H9 (cell line): ENCODE measurements around the gene ARHGEF12. TPM values are rescaled to one million over a fixed set of nuclear protein-coding genes. Genes with fewer than 3 reads are reported as not detected.

Experiments used
- DNase-seq: peaks from one replicate; pipeline ENCODE4 v3.0.0-alpha.2; 2017
- H2AFZ ChIP-seq: one replicate; pipeline ENCODE4 v1.6.1; 2013; ENCODE audit warnings: mild to moderate bottlenecking, low read length, control low read depth, moderate library complexity
- H2AK5ac ChIP-seq: 2 replicates; pipeline ENCODE4 v1.6.1; 2013; ENCODE audit warnings: low read length, control low read depth, mixed read lengths; ENCODE audit not compliant: insufficient read length
- H2BK120ac ChIP-seq: one replicate; pipeline ENCODE4 v1.6.1; 2013; ENCODE audit warnings: low read depth, mild to moderate bottlenecking, low read length, control low read depth, inconsistent platforms; ENCODE audit not compliant: poor library complexity, severe bottlenecking
- H2BK12ac ChIP-seq: 2 replicates; pipeline ENCODE4 v1.6.1; 2013; ENCODE audit warnings: low read length, control low read depth, mixed read lengths, low read depth; ENCODE audit not compliant: insufficient read length
- H2BK15ac ChIP-seq: 2 replicates; pipeline ENCODE4 v1.6.1; 2013; ENCODE audit warnings: low read depth, low read length, control low read depth
- H2BK20ac ChIP-seq: one replicate; pipeline ENCODE4 v1.6.1; 2013; ENCODE audit warnings: low read depth, mild to moderate bottlenecking, low read length, control low read depth, inconsistent platforms; ENCODE audit not compliant: poor library complexity, severe bottlenecking
- H2BK5ac ChIP-seq: 2 replicates; pipeline ENCODE4 v1.6.1; 2013; ENCODE audit warnings: low read length, control low read depth, mixed read lengths; ENCODE audit not compliant: insufficient read length
- H3K14ac ChIP-seq: 2 replicates; pipeline ENCODE4 v1.6.1; 2013; ENCODE audit warnings: low read length, control low read depth; ENCODE audit not compliant: insufficient read depth
- H3K18ac ChIP-seq: 2 replicates; pipeline ENCODE4 v1.6.1; 2013; ENCODE audit warnings: low read depth, mild to moderate bottlenecking, mixed read lengths, low read length, control low read depth; ENCODE audit not compliant: insufficient read length
- H3K23ac ChIP-seq: 2 replicates; pipeline ENCODE4 v1.6.1; 2013; ENCODE audit warnings: low read length, control low read depth, mixed read lengths, low read depth; ENCODE audit not compliant: insufficient read length
- H3K23me2 ChIP-seq: 2 replicates; pipeline ENCODE4 v1.6.1; 2013; ENCODE audit warnings: low read depth, mild to moderate bottlenecking, mixed read lengths, low read length, control low read depth; ENCODE audit not compliant: insufficient read length, poor library complexity, severe bottlenecking
- H3K27ac ChIP-seq: 2 replicates; pipeline ENCODE4 v1.5.1; 2013; ENCODE audit warnings: low read length, control low read depth, mixed read lengths, low read depth; ENCODE audit not compliant: insufficient read length
- H3K27me3 ChIP-seq: 2 replicates; pipeline ENCODE4 v1.6.1; 2013; ENCODE audit warnings: low read length, control low read depth, inconsistent platforms; ENCODE audit not compliant: insufficient read depth
- H3K4ac ChIP-seq: 2 replicates; pipeline ENCODE4 v1.6.1; 2013; ENCODE audit warnings: low read depth, mild to moderate bottlenecking, control low read depth, inconsistent platforms, low read length, moderate library complexity
- H3K4me1 ChIP-seq: 2 replicates; pipeline ENCODE4 v1.6.1; 2013; ENCODE audit warnings: low read length, control low read depth, inconsistent platforms; ENCODE audit not compliant: insufficient read depth
- H3K4me2 ChIP-seq: 2 replicates; pipeline ENCODE4 v1.6.1; 2013; ENCODE audit warnings: low read length, control low read depth, mixed read lengths; ENCODE audit not compliant: insufficient read length, insufficient read depth
- H3K56ac ChIP-seq: 2 replicates; pipeline ENCODE4 v1.6.1; 2013; ENCODE audit warnings: low read depth, mild to moderate bottlenecking, mixed read lengths, low read length, control low read depth; ENCODE audit not compliant: insufficient read length
- H3K79me1 ChIP-seq: 2 replicates; pipeline ENCODE4 v1.6.1; 2013; ENCODE audit warnings: low read depth, mild to moderate bottlenecking, moderate library complexity, low read length, control low read depth, inconsistent platforms; ENCODE audit not compliant: insufficient read depth, poor library complexity, severe bottlenecking
- H3K79me2 ChIP-seq: 2 replicates; pipeline ENCODE4 v1.6.1; 2013; ENCODE audit warnings: low read length, control low read depth, inconsistent platforms; ENCODE audit not compliant: insufficient read depth
- H3K9ac ChIP-seq: 2 replicates; pipeline ENCODE4 v1.6.1; 2013; ENCODE audit warnings: low read length, control low read depth, mixed read lengths; ENCODE audit not compliant: insufficient read length; ENCODE audit errors: extremely low read depth
- H3K9me3 ChIP-seq: one replicate; pipeline ENCODE4 v1.6.1; 2013; ENCODE audit warnings: low read depth, low read length, inconsistent platforms; ENCODE audit not compliant: control insufficient read depth
- H3T11ph ChIP-seq: one replicate; pipeline ENCODE4 v1.6.1; 2013; ENCODE audit warnings: mild to moderate bottlenecking, low read length, control low read depth, inconsistent platforms
- H4K20me1 ChIP-seq: one replicate; pipeline ENCODE4 v1.6.1; 2013; ENCODE audit not compliant: control insufficient read depth, insufficient read length, insufficient read depth
- H4K5ac ChIP-seq: 2 replicates; pipeline ENCODE4 v1.6.1; 2013; ENCODE audit warnings: low read depth, mild to moderate bottlenecking, mixed read lengths, low read length, control low read depth; ENCODE audit not compliant: insufficient read length
- H4K8ac ChIP-seq: replicated peaks from 2 replicates; pipeline ENCODE4 v1.6.1; 2013; ENCODE audit warnings: low read length, control low read depth, mixed read lengths, low read depth; ENCODE audit not compliant: insufficient read length
- H4K91ac ChIP-seq: 2 replicates; pipeline ENCODE4 v1.6.1; 2013; ENCODE audit warnings: low read depth, mild to moderate bottlenecking, moderate library complexity, mixed read lengths, low read length, control low read depth; ENCODE audit not compliant: insufficient read length
- H3K27ac Mint-ChIP-seq, 3 experiments: 2 replicates in 2 of 3; 3 replicates in 1 of 3; pipeline ENCODE4 v1.8.0; 2020 to 2021; ENCODE audit warnings: mixed read lengths in 3 of 3, mild to moderate bottlenecking in 1 of 3, moderate library complexity in 1 of 3
- H3K27me3 Mint-ChIP-seq: 2 replicates; pipeline ENCODE4 v1.8.0; 2021; ENCODE audit warnings: low read depth, mild to moderate bottlenecking, moderate library complexity, mixed read lengths
- H3K36me3 Mint-ChIP-seq, 3 experiments: 2 replicates in 2 of 3; 3 replicates in 1 of 3; pipeline ENCODE4 v1.8.0; 2020 to 2021; ENCODE audit warnings: low read depth in 3 of 3, mixed read lengths in 3 of 3; ENCODE audit not compliant: insufficient read depth in 1 of 3
- H3K4me1 Mint-ChIP-seq, 2 experiments: 2 replicates each; pipeline ENCODE4 v1.8.0; 2020; ENCODE audit warnings: mixed read lengths in 2 of 2
- H3K4me3 Mint-ChIP-seq, 2 experiments: 2 replicates in 1 of 2; 3 replicates in 1 of 2; pipeline ENCODE4 v1.8.0; 2020 to 2021; ENCODE audit warnings: mild to moderate bottlenecking in 2 of 2, mixed read lengths in 2 of 2, moderate library complexity in 1 of 2
- H3K9me3 Mint-ChIP-seq, 2 experiments: 2 replicates in 1 of 2; 3 replicates in 1 of 2; pipeline ENCODE4 v1.8.0; 2020; ENCODE audit warnings: mild to moderate bottlenecking in 2 of 2, mixed read lengths in 2 of 2, moderate library complexity in 1 of 2
- WGBS: extraction: QIAGEN DNeasy Blood & Tissue Kit; methylation state at CpG from one replicate; pipeline ENCODE4 v1.1.7; 2013; ENCODE audit warnings: missing lambda C conversion rate, low lambda C conversion rate, mixed read lengths; ENCODE audit not compliant: insufficient read length; ENCODE audit errors: extremely low coverage; 5-methylcytosine and 5-hydroxymethylcytosine counted together
- total RNA-seq: library from RNA; stranded (reverse); gene quantifications from 2 replicates; pipeline ENCODE4 v1.2.1, GENCODE V29; 2021
- TF ChIP-seq, protein P1 (sequence below): fragments of 200-600 bp; sonication (generic); conservative IDR thresholded peaks from 3 replicates; pipeline ENCODE4 v1.8.0; 2021; ENCODE audit warnings: antibody characterized with exemption, mild to moderate bottlenecking

ARHGEF12 gene
- total RNA-seq, 1 experiment from 2014 or later, result 27.0 TPM

DNA sequence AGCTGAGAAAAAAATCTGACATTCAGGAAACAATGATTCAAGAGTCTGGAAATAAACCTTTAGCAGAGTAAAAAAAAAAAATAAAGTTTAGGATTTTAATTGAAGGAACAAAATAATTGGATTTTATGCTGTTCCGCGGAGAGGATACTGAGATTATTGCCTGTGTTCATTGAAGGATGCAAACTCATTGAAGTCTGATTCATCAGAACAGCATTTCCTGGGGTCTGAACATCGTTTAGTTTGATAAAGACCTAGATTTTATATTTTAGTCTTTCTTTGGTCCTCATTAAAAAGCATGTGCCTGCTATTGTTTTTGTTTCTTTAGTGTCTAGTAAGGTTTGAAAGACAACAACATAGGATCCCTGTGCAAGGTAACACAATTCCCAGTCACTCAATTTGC is 6.7 kb upstream of the ARHGEF12 start:
- H2BK5ac ChIP-seq, result no peak overlapping the region
- no CpG with 5 or more reads among the region's 3 CpGs for WGBS
- no peak overlapping the region for H3K4me3 Mint-ChIP-seq

More for the DNA sequence above, 6.7 kb upstream of the ARHGEF12 start:
- H4K5ac ChIP-seq, result no peak overlapping the region
- TF ChIP-seq, protein P1, sequence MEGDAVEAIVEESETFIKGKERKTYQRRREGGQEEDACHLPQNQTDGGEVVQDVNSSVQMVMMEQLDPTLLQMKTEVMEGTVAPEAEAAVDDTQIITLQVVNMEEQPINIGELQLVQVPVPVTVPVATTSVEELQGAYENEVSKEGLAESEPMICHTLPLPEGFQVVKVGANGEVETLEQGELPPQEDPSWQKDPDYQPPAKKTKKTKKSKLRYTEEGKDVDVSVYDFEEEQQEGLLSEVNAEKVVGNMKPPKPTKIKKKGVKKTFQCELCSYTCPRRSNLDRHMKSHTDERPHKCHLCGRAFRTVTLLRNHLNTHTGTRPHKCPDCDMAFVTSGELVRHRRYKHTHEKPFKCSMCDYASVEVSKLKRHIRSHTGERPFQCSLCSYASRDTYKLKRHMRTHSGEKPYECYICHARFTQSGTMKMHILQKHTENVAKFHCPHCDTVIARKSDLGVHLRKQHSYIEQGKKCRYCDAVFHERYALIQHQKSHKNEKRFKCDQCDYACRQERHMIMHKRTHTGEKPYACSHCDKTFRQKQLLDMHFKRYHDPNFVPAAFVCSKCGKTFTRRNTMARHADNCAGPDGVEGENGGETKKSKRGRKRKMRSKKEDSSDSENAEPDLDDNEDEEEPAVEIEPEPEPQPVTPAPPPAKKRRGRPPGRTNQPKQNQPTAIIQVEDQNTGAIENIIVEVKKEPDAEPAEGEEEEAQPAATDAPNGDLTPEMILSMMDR, result no peak
- H2BK20ac ChIP-seq, result no peak overlapping the region
- H3K23ac ChIP-seq, result no peak overlapping the region
- H4K8ac ChIP-seq, result no peak overlapping the region
- no peaks in the 10 kb centered on the region for H3K79me1 ChIP-seq
- Mint-ChIP-seq H3K27me3 (no peaks in the 10 kb centered on the region), H3K27ac (no peak overlapping the region; a peak in 1 of 7 replicates), H3K4me1 (peaks cover 14 to 17% of the 10 kb centered on the region in 2 experiments), H3K9me3 (no peaks in the 10 kb centered on the region), H3K36me3 (peaks cover 9 to 22% (median 17%) of the 10 kb centered on the region in 3 experiments; a peak in 6 of 7 replicates)
- no peak overlapping the region for H2BK12ac ChIP-seq
- H2AFZ ChIP-seq, result no peak overlapping the region
- no peak overlapping the region for H2BK120ac ChIP-seq
- no peaks in the 10 kb centered on the region for H3K9me3 ChIP-seq
- no peak overlapping the region for H4K91ac ChIP-seq
- no peak overlapping the region for H3T11ph ChIP-seq
- DNase-seq, result no peak
- peaks cover 4% of the 10 kb centered on the region for H3K23me2 ChIP-seq
- H4K20me1 ChIP-seq, result no peaks in the 10 kb centered on the region
- no peaks in the 10 kb centered on the region for H3K79me2 ChIP-seq
- no peak overlapping the region for H3K4ac ChIP-seq
- H3K56ac ChIP-seq, result no peak overlapping the region
- no peak overlapping the region for H3K14ac ChIP-seq
- H3K9ac ChIP-seq, result no peak overlapping the region
- H3K18ac ChIP-seq, result no peak overlapping the region
- 0 out of 2 replicates have a peak, but pooled peaks cover 2% of the 10 kb centered on the region for H3K4me1 ChIP-seq
- H2AK5ac ChIP-seq, result no peak overlapping the region
- no peak overlapping the region for H2BK15ac ChIP-seq
- no peak overlapping the region for H3K27ac ChIP-seq
- H3K27me3 ChIP-seq, result no peaks in the 10 kb centered on the region
- H3K4me2 ChIP-seq, result no peak overlapping the region
